HG03432 (cell line): ENCODE data around the gene PEAK1.

ENCODE experiments used
- ATAC-seq: cut with Tn5 transposase; IDR thresholded peaks from one replicate; pipeline ENCODE4 v1.9.1; 2021; ENCODE audit warnings: mild to moderate bottlenecking, moderate library complexity; ENCODE audit not compliant: unreplicated experiment

Gene PEAK1

GRCh38 chr15:77099741-77100463 is 320.0 kb downstream of the PEAK1 start:
- ATAC-seq, result no peak

- no peak for ATAC-seq
Measured at GRCh38 chr15:77098572-77098971, 321.3 kb downstream of the PEAK1 start.

DNA sequence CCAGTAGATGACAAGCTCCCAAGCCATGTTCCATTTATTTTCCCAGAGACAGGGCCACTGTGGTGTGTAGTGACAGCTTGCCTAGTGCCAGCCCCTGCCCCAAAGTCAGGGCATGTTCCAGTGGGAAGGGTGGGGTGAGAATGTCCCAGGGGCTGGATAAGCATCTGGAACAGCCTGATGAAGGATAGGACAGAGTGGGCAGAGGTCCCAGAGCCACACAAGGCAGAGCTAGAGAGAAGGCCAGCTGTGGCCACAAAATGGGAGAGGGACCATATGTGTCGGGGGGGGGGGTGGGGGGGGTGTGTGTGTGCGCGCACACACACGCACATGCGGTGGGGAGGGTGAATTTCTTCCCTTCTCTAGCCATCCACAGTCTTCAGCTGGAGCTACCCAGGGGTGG is 322.0 kb downstream of the PEAK1 start:
- ATAC-seq, result no peak

- no peak for ATAC-seq
Measured at GRCh38 chr15:77097248-77097721, 322.6 kb downstream of the PEAK1 start.

DNA sequence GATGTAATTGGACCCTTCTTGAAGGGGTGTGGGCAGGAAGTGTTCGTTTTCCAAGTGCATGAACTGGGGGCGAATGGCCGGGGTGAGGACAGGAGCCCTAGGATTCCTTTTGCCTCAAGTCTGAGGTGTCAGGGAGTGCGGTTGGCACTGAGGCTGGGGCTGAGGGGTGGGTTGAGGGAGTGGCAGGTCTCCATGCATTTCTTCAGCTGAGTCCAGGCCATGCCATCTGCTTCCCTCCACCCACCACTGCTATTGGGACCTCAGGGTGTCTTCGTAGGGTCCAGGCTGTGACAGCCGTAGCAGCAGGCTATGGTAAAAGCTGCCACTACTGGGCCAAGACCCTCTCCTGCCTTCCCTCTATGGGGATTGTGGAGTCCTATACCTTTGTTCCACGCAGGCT is 323.4 kb downstream of the PEAK1 start:
- ATAC-seq, result no peak

DNA sequence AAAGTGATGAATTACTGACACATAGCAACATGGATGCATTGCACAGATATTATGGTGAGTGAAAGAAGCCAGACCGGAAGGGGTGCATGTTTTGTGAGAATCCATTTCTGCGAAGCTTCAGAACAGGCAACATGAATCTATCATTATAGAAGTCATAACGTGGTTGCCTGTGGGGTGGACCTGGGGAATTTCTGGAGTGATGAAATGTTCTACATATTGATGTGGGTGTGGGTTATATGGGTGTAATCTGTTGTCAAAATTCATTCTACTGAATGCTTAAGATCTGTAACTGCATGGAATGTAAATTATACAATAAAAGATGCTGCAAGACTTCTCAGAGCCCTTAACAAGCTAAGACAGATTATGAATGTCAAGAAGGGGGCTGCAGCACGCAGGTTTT is 323.8 kb downstream of the PEAK1 start:
- ATAC-seq, result no peak

- no peak for ATAC-seq
Measured at GRCh38 chr15:77094397-77095030, 325.4 kb downstream of the PEAK1 start.

DNA sequence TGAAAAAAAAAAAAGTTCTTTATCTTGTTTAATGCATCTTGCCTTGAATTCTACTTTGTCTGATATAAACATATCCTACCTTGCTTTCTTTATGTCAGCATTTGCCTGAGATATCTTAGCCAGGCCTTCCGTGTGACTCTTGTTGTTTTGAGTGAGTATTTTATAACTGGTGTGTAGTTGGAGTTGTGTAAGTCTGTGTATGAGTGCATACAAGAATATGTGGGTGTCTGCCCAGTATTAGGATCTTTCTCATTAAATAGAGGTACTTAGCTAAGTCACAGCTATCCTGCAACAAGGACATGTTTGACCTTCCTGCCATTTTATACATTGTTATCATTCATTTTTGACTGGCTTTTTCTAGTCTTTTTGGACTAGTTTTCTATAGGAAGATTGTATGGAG is 326.5 kb downstream of the PEAK1 start:
- ATAC-seq, result no peak

DNA sequence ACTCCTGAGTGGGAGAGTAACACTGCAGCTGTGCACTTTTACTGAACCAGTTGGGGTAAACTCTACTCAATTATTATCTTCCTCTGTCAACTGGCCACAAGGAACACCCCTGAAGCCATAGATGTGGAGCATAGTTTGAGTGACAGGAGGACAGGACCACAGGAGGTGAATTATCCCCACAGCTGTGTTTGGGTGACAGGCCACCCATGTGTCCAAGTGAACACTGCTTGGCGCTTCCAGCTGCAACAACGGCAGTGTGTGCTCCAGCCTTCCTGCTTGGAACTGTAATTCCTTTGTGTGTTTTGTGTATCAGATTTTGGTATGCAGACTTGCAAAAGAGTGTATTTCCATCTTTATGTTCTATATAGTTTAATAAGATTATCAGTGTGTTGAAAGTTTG is 328.8 kb downstream of the PEAK1 start:
- ATAC-seq, result no peak

DNA sequence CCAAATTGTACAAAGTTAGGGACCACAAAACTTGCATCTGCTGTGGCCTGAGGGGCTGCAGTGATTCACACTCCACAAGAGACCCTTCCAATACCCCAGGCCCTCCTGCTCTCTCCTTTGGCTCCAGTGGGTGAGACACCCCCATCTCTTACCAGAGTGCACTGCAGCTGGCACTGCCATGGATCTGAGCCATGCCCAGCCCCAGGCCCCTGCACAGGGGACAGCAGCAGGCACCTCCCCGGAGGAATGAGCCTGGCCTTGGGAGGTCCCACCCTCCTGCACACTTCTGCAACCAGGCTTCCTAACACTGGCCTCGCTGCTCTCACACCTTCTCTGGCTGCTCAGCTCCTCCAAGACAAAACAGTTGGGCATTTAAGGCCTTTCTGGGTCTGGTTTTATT is 332.7 kb downstream of the PEAK1 start:
- no peak for ATAC-seq

DNA sequence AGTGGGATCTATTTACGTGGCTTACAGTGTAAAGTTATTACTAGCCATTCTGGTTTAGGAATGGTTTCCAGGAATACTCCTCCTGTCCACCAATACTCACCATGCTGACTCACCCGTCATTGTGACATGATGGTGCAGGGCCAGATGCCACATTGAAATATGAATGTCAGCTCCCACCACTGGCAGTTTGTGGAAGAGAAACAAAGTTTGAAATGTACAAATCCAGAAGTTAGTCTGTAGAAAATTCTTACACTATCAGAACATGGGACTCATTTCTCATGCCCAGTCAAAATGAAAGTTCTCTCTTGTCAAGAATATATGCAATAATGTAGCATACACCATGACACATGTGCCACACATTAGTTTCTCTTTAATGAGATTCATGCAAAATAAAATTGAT is 334.6 kb downstream of the PEAK1 start:
- ATAC-seq, result no peak

DNA sequence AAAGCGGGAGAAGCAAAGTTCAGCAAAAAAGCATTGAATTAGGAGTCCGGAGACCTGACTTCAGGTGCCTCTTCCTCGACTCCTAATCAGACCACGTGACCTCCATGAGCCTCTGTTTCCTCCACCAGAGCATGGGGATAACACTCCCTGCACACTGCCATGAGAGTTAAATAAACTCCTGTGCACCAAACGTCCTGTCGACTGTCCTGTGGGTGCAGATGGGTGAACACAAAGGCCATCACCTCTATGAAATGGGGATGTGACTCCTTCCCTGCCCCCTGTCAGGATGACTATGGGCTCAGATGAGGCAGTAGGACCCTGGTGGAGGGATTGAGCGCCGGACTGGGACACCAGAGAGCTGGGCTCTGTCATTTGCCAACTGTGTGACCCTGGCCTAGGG is 335.5 kb downstream of the PEAK1 start:
- no peak for ATAC-seq

DNA sequence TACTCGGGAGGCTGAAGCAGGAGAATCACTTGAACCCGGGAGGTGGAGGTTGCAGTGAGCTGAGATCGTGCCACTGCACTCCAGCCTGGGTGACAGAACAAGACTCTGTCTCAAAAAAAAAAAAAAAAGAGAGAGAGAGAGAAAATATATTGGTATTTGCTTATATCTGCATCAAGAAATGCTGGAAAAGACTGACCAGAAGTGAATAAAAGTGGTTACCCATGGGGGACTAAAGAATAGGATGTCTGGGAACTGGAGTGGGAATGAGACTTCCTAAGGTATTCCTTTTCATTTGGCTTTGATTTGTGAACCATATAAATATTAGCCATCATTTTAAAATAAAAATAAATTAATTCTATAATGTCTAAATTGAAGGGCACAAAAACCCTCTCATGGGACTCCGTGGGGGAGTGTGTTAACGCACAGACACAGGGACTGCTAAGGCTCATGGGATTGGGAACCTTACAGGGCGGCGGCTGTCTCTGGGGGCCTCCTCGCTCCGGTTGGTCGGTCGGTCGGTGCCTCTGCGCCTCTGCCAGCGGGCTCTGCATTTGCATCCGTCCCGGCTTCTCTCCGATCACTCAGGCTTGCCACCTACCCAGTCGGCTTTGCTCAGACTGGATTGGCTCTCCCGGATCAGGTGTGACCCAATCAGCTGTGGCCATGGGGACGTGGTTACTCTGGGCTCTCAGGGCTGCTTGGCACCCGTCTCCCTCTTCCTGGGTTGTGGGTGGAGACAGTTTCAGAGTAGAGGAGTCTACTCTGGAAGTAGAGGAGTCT is 336.3 kb downstream of the PEAK1 start:
- peak; percentile 88 for ATAC-seq

GRCh38 chr15:77081971-77082370 is 337.9 kb downstream of the PEAK1 start:
- ATAC-seq, result no peak

GRCh38 chr15:77076323-77076915 is 343.5 kb downstream of the PEAK1 start:
- ATAC-seq, result no peak

DNA sequence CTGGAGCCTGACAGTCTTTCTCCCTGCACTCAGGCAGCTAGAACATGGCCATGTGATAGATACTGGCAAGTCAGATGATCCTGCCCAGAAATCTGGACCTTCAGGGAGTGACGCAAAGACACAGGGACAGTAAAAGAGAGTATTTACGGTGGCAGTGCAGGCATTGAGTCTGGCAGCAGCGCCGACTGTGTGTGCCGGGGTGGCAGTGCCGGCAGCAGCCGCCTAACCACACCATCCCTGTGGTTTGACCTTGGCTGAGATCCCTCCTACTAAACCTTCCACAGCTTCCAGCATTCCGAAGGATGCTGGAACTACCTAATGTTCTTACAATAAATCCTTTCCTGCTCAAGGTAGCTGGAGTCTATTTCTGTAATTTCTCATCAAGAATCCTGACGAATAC is 344.4 kb downstream of the PEAK1 start:
- ATAC-seq, result no peak

DNA sequence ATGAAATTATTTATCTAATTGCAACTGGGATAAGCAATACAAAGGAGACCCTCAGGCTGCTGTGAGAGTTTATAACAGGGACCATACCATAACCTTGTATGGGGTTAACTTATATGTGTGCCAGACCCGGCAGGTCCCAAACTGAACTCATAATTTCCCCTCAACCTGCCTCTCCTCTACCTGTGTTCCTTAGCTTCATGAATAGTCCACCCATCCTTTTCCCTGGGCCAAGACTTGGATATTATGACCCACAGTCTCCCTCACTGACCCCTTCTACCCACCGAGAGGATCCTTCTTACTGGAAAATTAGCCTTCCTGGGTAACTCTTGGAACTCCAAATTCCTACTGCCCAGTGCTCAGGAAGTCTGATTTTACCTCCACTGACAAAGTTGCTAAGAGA is 345.6 kb downstream of the PEAK1 start:
- ATAC-seq, result no peak

DNA sequence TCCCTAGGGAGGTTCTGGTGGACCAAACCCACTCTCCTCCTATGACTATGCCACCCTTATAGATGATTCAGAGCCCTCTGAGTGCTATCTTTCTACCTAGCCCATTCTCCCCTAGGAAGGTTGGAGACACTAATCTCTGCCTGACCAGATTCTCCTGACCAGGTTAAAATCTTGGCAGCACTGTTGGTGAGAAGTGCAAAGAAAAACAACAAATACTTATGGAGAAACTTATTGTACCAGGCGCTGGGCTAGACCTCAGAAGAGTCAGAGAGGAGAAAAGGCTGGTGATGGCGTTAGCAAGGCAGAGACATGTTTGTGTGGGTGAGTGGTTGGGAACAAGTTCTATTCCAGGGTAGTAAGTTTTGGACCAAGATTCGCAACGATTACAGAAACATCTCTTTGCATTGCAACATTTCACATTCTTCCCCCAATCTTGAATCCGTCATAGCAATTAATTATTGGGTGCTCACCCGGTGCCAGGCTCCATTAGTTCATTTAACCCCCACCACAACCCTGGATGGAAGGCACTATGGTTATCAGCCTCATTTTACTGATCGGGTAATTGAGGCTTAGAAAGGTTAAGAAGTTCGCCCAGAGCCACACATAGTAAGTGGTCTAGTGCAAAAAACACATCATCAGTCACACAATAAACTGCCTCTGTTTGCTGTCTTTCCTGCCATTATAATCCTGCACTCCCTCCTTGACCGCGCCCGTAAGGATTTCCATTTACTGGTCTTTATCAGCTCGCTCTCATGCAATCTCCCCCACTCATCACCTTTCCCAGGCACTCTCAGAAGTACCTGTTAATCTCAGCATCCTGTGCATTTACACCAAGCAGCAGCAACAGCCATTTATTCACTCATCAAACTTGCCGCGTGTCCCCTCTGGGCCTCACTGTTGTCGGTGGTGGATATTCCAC is 348.3 kb downstream of the PEAK1 start:
- no peak for ATAC-seq

- peak; percentile 96 for ATAC-seq
Measured at GRCh38 chr15:77070495-77071304, 349.2 kb downstream of the PEAK1 start, which contains the start of gene TSPAN3. Gene TSPAN3, minus strand, starts transcription at chr15:77071109. Its CDS starts 155 bp downstream, at chr15:77070954.

DNA sequence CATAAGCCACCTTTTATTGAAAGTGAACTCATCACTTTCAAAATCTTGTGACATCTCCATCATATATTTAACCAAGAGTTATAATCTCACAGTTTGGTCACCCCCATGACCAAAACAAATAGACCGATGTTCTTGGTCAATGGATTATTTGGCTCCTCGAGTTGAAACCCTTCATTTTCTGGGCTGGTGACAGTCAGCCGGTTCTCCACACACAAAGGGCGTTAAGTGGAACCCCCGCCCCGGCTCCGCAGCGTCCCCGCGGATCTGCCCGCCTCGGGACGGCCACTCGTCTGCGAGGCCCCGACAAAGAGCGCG is 349.8 kb downstream of the PEAK1 start:
- ATAC-seq, result no peak
